ENCODE results near the gene KLF4.

Gene KLF4

GRCh38 chr9:107478805-107479204, 10.8 kb downstream of the KLF4 start:
- Histone ChIP-seq H3K4me2 (ENCODE audit: low read depth, low read length, poor library complexity, severe bottlenecking) (no peak overlapping the region), H3K9me2 (replicated peaks; ENCODE audit: low read depth, low read length) (no peaks in the 10 kb centered on the region), H3K79me2 (ENCODE audit: insufficient read depth, low read length) (no peaks in the 10 kb centered on the region), H3K9ac (ENCODE audit: low read depth, low read length, poor library complexity, severe bottlenecking) (no peak overlapping the region), H3K4me3 (ENCODE audit: low read length, poor library complexity, severe bottlenecking) (no peak overlapping the region), H3K36me3 (ENCODE audit: insufficient read depth, low read length) (no peaks in the 10 kb centered on the region), H4K20me1 (ENCODE audit: insufficient read depth, low read length, poor library complexity, severe bottlenecking) (no peaks in the 10 kb centered on the region), H3K27me3 (ENCODE audit: insufficient read depth, low read length, poor library complexity, severe bottlenecking) (no peaks in the 10 kb centered on the region), H3F3A (ENCODE audit: low read depth) (no peaks in the 10 kb centered on the region), H3K9me3 (ENCODE audit: insufficient read depth, low read depth, low read length) (no peaks in the 10 kb centered on the region), H3K4me1 (ENCODE audit: insufficient read depth, low read length, poor library complexity, severe bottlenecking) (no peaks in the 10 kb centered on the region), H2AFZ (ENCODE audit: low read length) (no peak overlapping the region)
- TF ChIP-seq EZH2phosphoT487 (IDR thresholded peaks at IDR 0.05; ENCODE audit: borderline replicate concordance): no peak
- no peak for TF ChIP-seq CTCF (conservative IDR thresholded peaks at IDR 0.05; ENCODE audit: low read length)

DNA sequence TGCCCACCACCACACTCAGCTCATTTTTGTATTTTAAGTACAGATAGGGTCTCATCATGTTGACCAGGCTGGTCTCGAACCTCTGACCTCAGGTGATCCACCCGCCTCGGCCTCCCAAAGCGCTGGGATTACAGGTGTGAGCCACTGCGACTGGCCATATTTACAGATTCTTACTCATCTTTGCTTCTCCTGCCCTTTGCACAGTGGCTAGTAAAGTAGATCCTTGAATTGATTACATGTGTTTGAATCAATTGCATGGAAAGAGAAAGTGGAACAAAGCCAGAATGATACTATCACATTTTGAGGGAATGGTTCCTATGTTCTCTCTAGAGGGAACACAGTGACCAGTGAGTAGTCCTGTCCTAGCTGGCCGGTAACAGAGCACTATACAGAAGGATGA, 15.4 kb downstream of the KLF4 start:
- H3K4me2 ChIP-seq (ENCODE audit: low read depth, low read length, poor library complexity, severe bottlenecking): no peak overlapping the region
- TF ChIP-seq EZH2phosphoT487 (IDR thresholded peaks at IDR 0.05; ENCODE audit: borderline replicate concordance) (no peak), CTCF (conservative IDR thresholded peaks at IDR 0.05; ENCODE audit: low read length) (no peak)
- no peaks in the 10 kb centered on the region for H3K9me2 ChIP-seq (replicated peaks; ENCODE audit: low read depth, low read length)
- no peak overlapping the region for H2AFZ ChIP-seq (ENCODE audit: low read length)
- H3K36me3 ChIP-seq (ENCODE audit: insufficient read depth, low read length): no peaks in the 10 kb centered on the region
- no peak overlapping the region for H3K9ac ChIP-seq (ENCODE audit: low read depth, low read length, poor library complexity, severe bottlenecking)
- no peaks in the 10 kb centered on the region for H3F3A ChIP-seq (ENCODE audit: low read depth)
- H3K4me1 ChIP-seq (ENCODE audit: insufficient read depth, low read length, poor library complexity, severe bottlenecking): no peaks in the 10 kb centered on the region
- H3K27me3 ChIP-seq (ENCODE audit: insufficient read depth, low read length, poor library complexity, severe bottlenecking): no peaks in the 10 kb centered on the region
- no peaks in the 10 kb centered on the region for H3K79me2 ChIP-seq (ENCODE audit: insufficient read depth, low read length)
- H4K20me1 ChIP-seq (ENCODE audit: insufficient read depth, low read length, poor library complexity, severe bottlenecking): no peaks in the 10 kb centered on the region
- H3K4me3 ChIP-seq (ENCODE audit: low read length, poor library complexity, severe bottlenecking): no peak overlapping the region
- no peaks in the 10 kb centered on the region for H3K9me3 ChIP-seq (ENCODE audit: insufficient read depth, low read depth, low read length)

- Histone ChIP-seq H3K9me2 (replicated peaks; ENCODE audit: low read depth, low read length) (no peaks in the 10 kb centered on the region), H3K9ac (ENCODE audit: low read depth, low read length, poor library complexity, severe bottlenecking) (no peak overlapping the region), H3K4me3 (ENCODE audit: low read length, poor library complexity, severe bottlenecking) (no peak overlapping the region), H3K36me3 (ENCODE audit: insufficient read depth, low read length) (no peaks in the 10 kb centered on the region), H4K20me1 (ENCODE audit: insufficient read depth, low read length, poor library complexity, severe bottlenecking) (no peaks in the 10 kb centered on the region), H3K4me1 (ENCODE audit: insufficient read depth, low read length, poor library complexity, severe bottlenecking) (no peaks in the 10 kb centered on the region), H3K79me2 (ENCODE audit: insufficient read depth, low read length) (no peaks in the 10 kb centered on the region), H3K9me3 (ENCODE audit: insufficient read depth, low read depth, low read length) (peaks cover 5% of the 10 kb centered on the region; the same call in 1 of the 2 replicates), H3K4me2 (ENCODE audit: low read depth, low read length, poor library complexity, severe bottlenecking) (no peak overlapping the region), H3F3A (ENCODE audit: low read depth) (no peaks in the 10 kb centered on the region), H2AFZ (ENCODE audit: low read length) (no peak overlapping the region), H3K27me3 (ENCODE audit: insufficient read depth, low read length, poor library complexity, severe bottlenecking) (no peaks in the 10 kb centered on the region)
- TF ChIP-seq CTCF (conservative IDR thresholded peaks at IDR 0.05; ENCODE audit: low read length) (no peak), EZH2phosphoT487 (IDR thresholded peaks at IDR 0.05; ENCODE audit: borderline replicate concordance) (no peak)
Observed at GRCh38 chr9:107472581-107473340, 16.8 kb downstream of the KLF4 start.

All from Loucy (cell line).